ENCODE results near the gene TRPV3.
"Not testable (repeated sequence)": the region's sequence is repeated elsewhere in the genome, so short reads cannot be mapped to it uniquely, and the experiment has no call there.

Gene TRPV3

GRCh38 chr17:3545151-3545550, 12.5 kb downstream of the TRPV3 start:
- DNase-seq: no peak

- no peak for DNase-seq
These were observed 13.2 kb downstream of the TRPV3 start for GRCh38 chr17:3544365-3544764.

GRCh38 chr17:3543453-3543852, 14.2 kb downstream of the TRPV3 start:
- DNase-seq: no peak

- DNase-seq: no peak
These were observed 15.1 kb downstream of the TRPV3 start for GRCh38 chr17:3542410-3543088.

- DNase-seq: no peak
These were observed 17.6 kb downstream of the TRPV3 start for GRCh38 chr17:3539881-3540540.

- DNase-seq: no peak
These were observed 20.9 kb downstream of the TRPV3 start for GRCh38 chr17:3536716-3537115.

- DNase-seq: peak; percentile 75
These were observed 22.2 kb downstream of the TRPV3 start for GRCh38 chr17:3535253-3535995.

GRCh38 chr17:3534881-3535252, 22.7 kb downstream of the TRPV3 start:
- no peak for DNase-seq

- DNase-seq: no peak
These were observed 23.9 kb downstream of the TRPV3 start for GRCh38 chr17:3533752-3534151.

GRCh38 chr17:3532859-3533142, 24.8 kb downstream of the TRPV3 start:
- no peak for DNase-seq

GRCh38 chr17:3532106-3532858, 25.3 kb downstream of the TRPV3 start:
- DNase-seq: no peak

- DNase-seq: no peak
These were observed 26.1 kb downstream of the TRPV3 start for GRCh38 chr17:3531266-3532101.

- peak; percentile 27 for DNase-seq
These were observed 27.5 kb downstream of the TRPV3 start for GRCh38 chr17:3529817-3530741.

- DNase-seq: no peak
These were observed 28.6 kb downstream of the TRPV3 start for GRCh38 chr17:3528880-3529511.

- DNase-seq: no peak
These were observed 29.2 kb downstream of the TRPV3 start for GRCh38 chr17:3528403-3528851.

GRCh38 chr17:3527896-3528295, 29.7 kb downstream of the TRPV3 start:
- DNase-seq: no peak

- no peak for DNase-seq
These were observed 30.1 kb downstream of the TRPV3 start for GRCh38 chr17:3527468-3527867.

GRCh38 chr17:3526971-3527370, 30.6 kb downstream of the TRPV3 start:
- no peak for DNase-seq

GRCh38 chr17:3526491-3526890, 31.1 kb downstream of the TRPV3 start:
- DNase-seq: no peak

- DNase-seq: no peak
These were observed 33.6 kb downstream of the TRPV3 start for GRCh38 chr17:3524024-3524423.

- DNase-seq: not testable (repeated sequence)
These were observed 38.1 kb downstream of the TRPV3 start for GRCh38 chr17:3519472-3519871.
